Measurements from ENCODE around the gene PAF1. TPM values are rescaled to one million over a fixed set of nuclear protein-coding genes. Genes with fewer than 3 reads are reported as not detected.

PAF1 gene
- 36.2 TPM for total RNA-seq (ENCODE audit: unreplicated experiment)
- long read RNA-seq, transcript PAF1-201 (14 exons, 2,066 nt): major isoform, 48 of 54 reads
- long read RNA-seq, partial matches to known transcripts: 2 of 54 reads
- long read RNA-seq, other reads (novel, unspliced or antisense): 4 of 54 reads

DNA sequence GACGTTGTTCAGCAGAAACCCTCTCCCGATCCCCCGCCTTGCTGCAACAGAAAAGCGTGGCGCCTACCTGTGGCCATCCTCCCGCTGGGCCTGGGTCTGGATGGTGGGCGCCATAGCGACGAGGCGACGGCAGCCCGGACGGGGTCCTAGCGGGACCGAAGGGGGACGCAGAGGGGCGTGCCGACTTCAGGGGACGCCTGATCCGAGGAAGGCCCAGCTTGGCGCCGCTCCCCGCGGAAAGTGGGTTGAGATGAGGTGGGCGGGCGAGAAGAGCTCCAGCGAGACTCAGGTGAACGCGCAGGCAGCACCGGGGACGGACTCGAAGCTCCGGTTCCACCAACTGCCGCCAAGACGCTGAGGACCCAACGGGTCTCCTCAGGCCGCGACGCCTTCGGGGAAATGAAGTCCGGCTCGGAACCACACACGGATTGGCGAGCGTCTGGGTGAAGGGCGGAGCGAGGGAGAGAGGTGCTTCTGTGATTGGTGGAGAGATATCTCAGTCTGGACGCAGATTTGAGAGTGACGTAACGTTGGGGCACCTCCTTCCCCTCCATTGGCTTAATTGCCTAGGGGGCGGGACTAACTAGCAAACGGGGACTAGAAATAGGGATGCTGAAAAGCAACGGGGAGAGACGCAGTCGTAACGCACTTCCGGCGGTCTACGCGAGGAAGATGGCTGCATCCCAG lies at the start of gene PAF1, which contains the start of gene MED29:
Gene PAF1, minus strand, starts transcription at position 356 of the 687 bp plus-strand sequence. Its CDS starts 242 bp downstream, at position 114.
Gene MED29, plus strand, starts transcription at position 628 of the 687 bp plus-strand sequence. Its CDS starts 45 bp downstream, at position 673.
- Mint-ChIP-seq H3K4me1 (ENCODE audit: low read depth, unreplicated experiment) (peaks cover 5% of the 10 kb centered on the region), H3K27me3 (ENCODE audit: unreplicated experiment) (peaks cover 5% of the 10 kb centered on the region), H3K9me3 (ENCODE audit: unreplicated experiment) (peaks cover 9% of the 10 kb centered on the region), H3K27ac (ENCODE audit: unreplicated experiment) (peak within 1 kb of the TSS; percentile 86), H3K4me3 (ENCODE audit: unreplicated experiment) (peak within 1 kb of the TSS; percentile 100), H3K36me3 (ENCODE audit: unreplicated experiment) (no peaks in the 10 kb centered on the region)
- peak; percentile 92 for DNase-seq
- TF ChIP-seq, protein P1, sequence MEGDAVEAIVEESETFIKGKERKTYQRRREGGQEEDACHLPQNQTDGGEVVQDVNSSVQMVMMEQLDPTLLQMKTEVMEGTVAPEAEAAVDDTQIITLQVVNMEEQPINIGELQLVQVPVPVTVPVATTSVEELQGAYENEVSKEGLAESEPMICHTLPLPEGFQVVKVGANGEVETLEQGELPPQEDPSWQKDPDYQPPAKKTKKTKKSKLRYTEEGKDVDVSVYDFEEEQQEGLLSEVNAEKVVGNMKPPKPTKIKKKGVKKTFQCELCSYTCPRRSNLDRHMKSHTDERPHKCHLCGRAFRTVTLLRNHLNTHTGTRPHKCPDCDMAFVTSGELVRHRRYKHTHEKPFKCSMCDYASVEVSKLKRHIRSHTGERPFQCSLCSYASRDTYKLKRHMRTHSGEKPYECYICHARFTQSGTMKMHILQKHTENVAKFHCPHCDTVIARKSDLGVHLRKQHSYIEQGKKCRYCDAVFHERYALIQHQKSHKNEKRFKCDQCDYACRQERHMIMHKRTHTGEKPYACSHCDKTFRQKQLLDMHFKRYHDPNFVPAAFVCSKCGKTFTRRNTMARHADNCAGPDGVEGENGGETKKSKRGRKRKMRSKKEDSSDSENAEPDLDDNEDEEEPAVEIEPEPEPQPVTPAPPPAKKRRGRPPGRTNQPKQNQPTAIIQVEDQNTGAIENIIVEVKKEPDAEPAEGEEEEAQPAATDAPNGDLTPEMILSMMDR (IDR thresholded peaks at IDR 0.05; ENCODE audit: partially characterized antibody, unreplicated experiment): no peak

DNA sequence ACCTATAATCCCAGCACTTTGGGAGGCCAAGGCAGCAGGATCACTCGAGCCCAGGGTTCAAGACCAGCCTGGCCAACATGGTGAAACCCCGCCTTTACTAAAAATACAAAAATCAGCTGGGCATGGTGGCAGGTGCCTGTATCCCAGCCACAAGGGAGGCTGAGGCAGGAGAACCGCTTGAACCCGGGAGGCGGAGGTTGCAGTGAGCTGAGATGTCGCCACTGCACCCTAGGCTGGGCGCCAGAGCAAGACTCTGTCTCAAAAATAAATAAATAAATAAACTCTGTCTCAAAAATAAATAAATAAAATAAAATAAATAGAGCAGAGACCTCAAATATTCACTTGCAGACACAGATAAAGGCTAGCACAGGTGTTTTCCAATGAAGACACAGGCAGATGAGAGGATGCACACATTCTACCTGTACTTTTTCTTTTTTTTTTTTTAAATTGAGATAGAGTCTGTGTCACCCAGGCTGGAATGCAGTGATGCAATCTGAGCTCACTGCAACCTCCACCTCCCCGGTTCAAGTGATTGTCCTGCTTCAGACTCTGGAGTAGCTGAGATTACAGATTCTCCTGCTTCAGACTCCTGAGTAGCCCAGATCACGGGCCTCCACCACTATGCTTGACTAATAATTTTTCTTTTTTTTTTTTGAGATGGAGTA lies 47.5 kb upstream of the PAF1 start:
- no peak for DNase-seq
- Mint-ChIP-seq H3K36me3 (ENCODE audit: unreplicated experiment) (no peaks in the 10 kb centered on the region), H3K4me1 (ENCODE audit: low read depth, unreplicated experiment) (peaks cover 8% of the 10 kb centered on the region), H3K27ac (ENCODE audit: unreplicated experiment) (no peak overlapping the region), H3K27me3 (ENCODE audit: unreplicated experiment) (peaks cover 9% of the 10 kb centered on the region), H3K4me3 (ENCODE audit: unreplicated experiment) (no peak overlapping the region), H3K9me3 (ENCODE audit: unreplicated experiment) (peaks cover 7% of the 10 kb centered on the region)
- TF ChIP-seq, protein P1 (IDR thresholded peaks at IDR 0.05; ENCODE audit: partially characterized antibody, unreplicated experiment): no peak

DNA sequence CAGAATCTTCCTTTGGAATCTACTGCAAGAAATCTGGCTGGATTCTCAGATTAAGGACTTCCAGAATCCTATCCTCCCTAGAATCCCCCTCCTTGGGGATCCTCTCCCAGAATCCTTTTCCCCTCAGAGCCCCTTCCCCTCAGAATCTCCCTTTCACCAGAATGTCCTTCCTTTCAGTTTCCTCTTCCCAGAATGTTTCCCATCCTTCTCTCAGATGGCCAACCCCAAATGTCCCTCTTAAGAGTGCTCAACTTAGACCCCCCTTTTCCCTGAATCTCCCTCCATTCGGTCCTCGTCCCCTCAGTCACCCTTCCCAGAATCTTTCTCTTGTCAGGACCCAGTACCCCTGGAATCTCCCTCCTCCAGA lies 45.4 kb upstream of the PAF1 start:
- H3K4me3 Mint-ChIP-seq (ENCODE audit: unreplicated experiment): peak overlapping the region; percentile 98
- H3K36me3 Mint-ChIP-seq (ENCODE audit: unreplicated experiment): no peaks in the 10 kb centered on the region
- H3K9me3 Mint-ChIP-seq (ENCODE audit: unreplicated experiment): peaks cover 7% of the 10 kb centered on the region
- TF ChIP-seq, protein P1 (IDR thresholded peaks at IDR 0.05; ENCODE audit: partially characterized antibody, unreplicated experiment): no peak
- peaks cover 9% of the 10 kb centered on the region for H3K27me3 Mint-ChIP-seq (ENCODE audit: unreplicated experiment)
- no peak for DNase-seq
- H3K4me1 Mint-ChIP-seq (ENCODE audit: low read depth, unreplicated experiment): peaks cover 8% of the 10 kb centered on the region
- peak overlapping the region; percentile 75 for H3K27ac Mint-ChIP-seq (ENCODE audit: unreplicated experiment)

DNA sequence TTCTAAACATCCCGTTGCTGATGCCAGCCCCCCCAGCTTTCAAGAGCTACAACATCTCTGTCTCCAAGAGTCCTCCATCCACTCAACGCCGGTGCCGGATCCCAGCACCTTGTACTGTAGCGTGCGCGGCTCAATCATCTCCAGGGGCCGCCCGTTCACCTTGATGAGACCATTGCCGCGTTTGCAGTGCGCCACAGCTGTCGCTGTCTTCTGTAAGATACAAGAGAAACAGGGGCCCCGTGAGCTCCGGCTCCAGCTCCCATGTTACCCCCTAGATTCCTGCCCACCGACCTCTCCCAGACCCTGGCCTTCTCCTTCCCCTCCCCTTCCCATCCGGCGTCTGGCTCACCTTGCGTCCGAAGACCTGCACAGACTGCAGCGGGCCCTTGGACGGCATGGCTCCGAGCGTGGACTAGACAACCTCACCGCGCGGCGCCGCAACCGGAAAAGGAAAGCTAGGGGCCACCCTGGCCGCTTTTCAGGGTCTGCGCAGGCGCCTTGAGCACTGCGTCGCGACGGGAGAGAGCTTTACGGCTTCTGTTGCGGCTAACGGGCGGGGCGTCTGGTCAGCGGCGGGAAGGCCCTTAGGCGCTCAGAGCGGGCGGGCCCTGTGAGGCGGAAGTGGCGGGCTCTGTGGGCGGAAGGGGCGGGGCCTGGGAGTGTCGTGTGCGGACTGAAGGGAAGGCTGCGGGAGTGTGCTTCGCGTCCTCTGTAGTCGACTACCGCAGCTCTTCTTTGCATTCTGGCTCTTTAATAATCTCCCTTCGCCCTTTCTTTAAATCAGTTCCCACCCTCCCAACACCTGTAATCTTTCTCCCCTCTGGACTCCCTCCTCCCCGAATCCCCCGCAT lies 44.8 kb upstream of the PAF1 start, which contains the start of gene RPS16:
Gene RPS16, minus strand, starts transcription at position 451 of the 851 bp plus-strand sequence. Its CDS starts 54 bp downstream, at position 397.
- DNase-seq: peak; percentile 99
- Mint-ChIP-seq H3K4me3 (ENCODE audit: unreplicated experiment) (peak within 1 kb of the TSS; percentile 98), H3K36me3 (ENCODE audit: unreplicated experiment) (no peaks in the 10 kb centered on the region), H3K27me3 (ENCODE audit: unreplicated experiment) (peaks cover 9% of the 10 kb centered on the region), H3K27ac (ENCODE audit: unreplicated experiment) (peak within 1 kb of the TSS; percentile 98), H3K9me3 (ENCODE audit: unreplicated experiment) (peaks cover 7% of the 10 kb centered on the region), H3K4me1 (ENCODE audit: low read depth, unreplicated experiment) (peaks cover 8% of the 10 kb centered on the region)
- TF ChIP-seq, protein P1 (IDR thresholded peaks at IDR 0.05; ENCODE audit: partially characterized antibody, unreplicated experiment): no peak

All from glutamatergic neuron (in vitro differentiated cells).